HepG2 (cell line): ENCODE data around the gene OTUD1. TPM values are rescaled to one million over a fixed set of nuclear protein-coding genes. Genes with fewer than 3 reads are reported as not detected.

Experiments
- ATRX ChIP-seq: sonication (generic); formaldehyde crosslinking; IDR thresholded peaks from 2 replicates; pipeline ENCODE4 v1.4.0; 2020; ENCODE audit warnings: missing genetic modification reagents, borderline replicate concordance
- EHMT2 ChIP-seq: fragments of 200-600 bp; sonication (generic); IDR thresholded peaks from 2 replicates; pipeline ENCODE4 v1.7.0; 2017; ENCODE audit warnings: antibody characterized with exemption, low read depth, low read length, borderline replicate concordance
- GATAD1 ChIP-seq: IDR thresholded peaks from 2 replicates; pipeline ENCODE4 v1.6.1; 2016; ENCODE audit warnings: missing genetic modification reagents, missing compliant biosample characterization
- HES4 ChIP-seq: sonication (generic); formaldehyde crosslinking; IDR thresholded peaks from 2 replicates; pipeline ENCODE4 v1.9.0; 2021; ENCODE audit warnings: mild to moderate bottlenecking, missing genetic modification reagents, borderline replicate concordance
- IKZF1 ChIP-seq: fragments of 450-650 bp; IDR thresholded peaks from 2 replicates; pipeline ENCODE4 v1.7.1; 2016
- RNF219 ChIP-seq: sonication (generic); formaldehyde crosslinking; IDR thresholded peaks from 2 replicates; pipeline ENCODE4 v1.5.0; 2020; ENCODE audit warnings: mild to moderate bottlenecking, missing genetic modification reagents
- SNAPC4 ChIP-seq: sonication (generic); formaldehyde crosslinking; IDR thresholded peaks from 2 replicates; pipeline ENCODE4 v1.4.0; 2020; ENCODE audit warnings: mild to moderate bottlenecking, missing genetic modification reagents
- TOPORS ChIP-seq: sonication (generic); formaldehyde crosslinking; IDR thresholded peaks from 2 replicates; pipeline ENCODE4 v1.8.0; 2023; ENCODE audit warnings: mild to moderate bottlenecking, missing genetic modification reagents
- ZNF263 ChIP-seq: sonication (generic); formaldehyde crosslinking; IDR thresholded peaks from 2 replicates; pipeline ENCODE4 v1.4.0; 2020; ENCODE audit warnings: missing genetic modification reagents
- ZNF275 ChIP-seq: sonication (generic); formaldehyde crosslinking; IDR thresholded peaks from 2 replicates; pipeline ENCODE4 v1.8.0; 2022; ENCODE audit warnings: missing genetic modification reagents, mild to moderate bottlenecking, inconsistent platforms, borderline replicate concordance
- ZNF567 ChIP-seq: sonication (generic); formaldehyde crosslinking; IDR thresholded peaks from 2 replicates; pipeline ENCODE4 v1.8.1; 2023; ENCODE audit warnings: mild to moderate bottlenecking, missing genetic modification reagents, borderline replicate concordance
- ZNF878 ChIP-seq: sonication (generic); formaldehyde crosslinking; IDR thresholded peaks from 2 replicates; pipeline ENCODE4 v1.8.1; 2023; ENCODE audit warnings: mild to moderate bottlenecking, missing genetic modification reagents, moderate library complexity
- ZSCAN29 ChIP-seq: sonication (generic); formaldehyde crosslinking; conservative IDR thresholded peaks from 2 replicates; pipeline ENCODE4 v1.4.0; 2020; ENCODE audit warnings: mild to moderate bottlenecking, missing genetic modification reagents
- ZSCAN30 ChIP-seq: sonication (generic); formaldehyde crosslinking; IDR thresholded peaks from 2 replicates; pipeline ENCODE4 v1.5.0; 2020; ENCODE audit warnings: mild to moderate bottlenecking, missing genetic modification reagents
- polyA plus RNA-seq, 8 experiments: library from polyadenylated mRNA; depleted of rRNA in 3 of 8; stranded (reverse) in 7 of 8; unstranded in 1 of 8; fragments of >200 nt; fragmentation: Illumina TruSeq in 4 of 8; extraction: Trizol in 4 of 8; gene quantifications; 2 replicates each; pipeline versions ENCODE4 v1.2.1 to v1.2.3, GENCODE V29; 2011 to 2016; ENCODE audit warnings: low read depth in 4 of 8, missing spikeins in 1 of 8, mixed read lengths in 1 of 8; ENCODE audit not compliant: insufficient read depth in 1 of 8
- total RNA-seq, 5 experiments: library from RNA; depleted of rRNA; stranded (reverse); fragments of >200 nt; fragmentation: Illumina TruSeq; extraction: Trizol; gene quantifications; 2 replicates each; pipeline ENCODE4 v1.2.3, GENCODE V29; 2016; ENCODE audit warnings: low read depth in 1 of 5
- TF ChIP-seq, protein P1 (sequence below): sonication (generic); formaldehyde crosslinking; IDR thresholded peaks from 2 replicates; pipeline ENCODE4 v1.8.0; 2022; ENCODE audit warnings: mild to moderate bottlenecking, missing genetic modification reagents; ENCODE audit not compliant: insufficient replicate concordance
- TF ChIP-seq, protein P2 (sequence below): sonication (generic); formaldehyde crosslinking; conservative IDR thresholded peaks from 2 replicates; pipeline ENCODE4 v1.4.0; 2020; ENCODE audit warnings: missing genetic modification reagents

Gene OTUD1
- total and polyA plus RNA-seq, 2 of the 13 experiments (the other 11 are each of a cell fraction or from before 2014, with no cell fraction given): 1.2 to 1.4 TPM

- TF ChIP-seq, protein P1, sequence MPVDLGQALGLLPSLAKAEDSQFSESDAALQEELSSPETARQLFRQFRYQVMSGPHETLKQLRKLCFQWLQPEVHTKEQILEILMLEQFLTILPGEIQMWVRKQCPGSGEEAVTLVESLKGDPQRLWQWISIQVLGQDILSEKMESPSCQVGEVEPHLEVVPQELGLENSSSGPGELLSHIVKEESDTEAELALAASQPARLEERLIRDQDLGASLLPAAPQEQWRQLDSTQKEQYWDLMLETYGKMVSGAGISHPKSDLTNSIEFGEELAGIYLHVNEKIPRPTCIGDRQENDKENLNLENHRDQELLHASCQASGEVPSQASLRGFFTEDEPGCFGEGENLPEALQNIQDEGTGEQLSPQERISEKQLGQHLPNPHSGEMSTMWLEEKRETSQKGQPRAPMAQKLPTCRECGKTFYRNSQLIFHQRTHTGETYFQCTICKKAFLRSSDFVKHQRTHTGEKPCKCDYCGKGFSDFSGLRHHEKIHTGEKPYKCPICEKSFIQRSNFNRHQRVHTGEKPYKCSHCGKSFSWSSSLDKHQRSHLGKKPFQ (CRISPR knock-in tag): no peak
- TF ChIP-seq EHMT2 (no peak), ZNF878 (CRISPR knock-in tag) (no peak), ZNF263 (CRISPR knock-in tag) (0 out of 2 replicates have a peak, but pooled peaks have one; percentile 28), ZNF275 (CRISPR knock-in tag) (no peak), ZSCAN29 (CRISPR knock-in tag) (no peak), RNF219 (no peak), HES4 (CRISPR knock-in tag) (no peak; the same call in 1 of the 2 replicates), IKZF1 (no peak), GATAD1 (peak; percentile 48; the same call in 1 of the 2 replicates), TOPORS (CRISPR knock-in tag) (peak; percentile 34; the same call in 1 of the 2 replicates), ATRX (CRISPR knock-in tag) (no peak), ZSCAN30 (no peak), SNAPC4 (CRISPR knock-in tag) (no peak), ZNF567 (CRISPR knock-in tag) (no peak)
- TF ChIP-seq, protein P2, sequence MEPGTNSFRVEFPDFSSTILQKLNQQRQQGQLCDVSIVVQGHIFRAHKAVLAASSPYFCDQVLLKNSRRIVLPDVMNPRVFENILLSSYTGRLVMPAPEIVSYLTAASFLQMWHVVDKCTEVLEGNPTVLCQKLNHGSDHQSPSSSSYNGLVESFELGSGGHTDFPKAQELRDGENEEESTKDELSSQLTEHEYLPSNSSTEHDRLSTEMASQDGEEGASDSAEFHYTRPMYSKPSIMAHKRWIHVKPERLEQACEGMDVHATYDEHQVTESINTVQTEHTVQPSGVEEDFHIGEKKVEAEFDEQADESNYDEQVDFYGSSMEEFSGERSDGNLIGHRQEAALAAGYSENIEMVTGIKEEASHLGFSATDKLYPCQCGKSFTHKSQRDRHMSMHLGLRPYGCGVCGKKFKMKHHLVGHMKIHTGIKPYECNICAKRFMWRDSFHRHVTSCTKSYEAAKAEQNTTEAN (CRISPR knock-in tag): no peak
These were observed at the start of gene OTUD1 (continued) for GRCh38 chr10:23438547-23439451.
